ENCODE results near the gene LENG9. TPM values are rescaled to one million over a fixed set of nuclear protein-coding genes. Genes with fewer than 3 reads are reported as not detected.

LENG9 gene
- total and polyA plus RNA-seq, 4 donors, result 1.8 to 13.8 (median 8.2) TPM

- DNase-seq (peak; percentile 59 to 81 (median 75)), ATAC-seq (ENCODE audit: insufficient read depth, low FRiP score) (no peak)
- no peak overlapping the region for H3K4me3 ChIP-seq
- no peak overlapping the region for H3K27ac ChIP-seq (ENCODE audit: low read depth in 1 of 2, low read length in 1 of 2)
- TF ChIP-seq, protein P1, sequence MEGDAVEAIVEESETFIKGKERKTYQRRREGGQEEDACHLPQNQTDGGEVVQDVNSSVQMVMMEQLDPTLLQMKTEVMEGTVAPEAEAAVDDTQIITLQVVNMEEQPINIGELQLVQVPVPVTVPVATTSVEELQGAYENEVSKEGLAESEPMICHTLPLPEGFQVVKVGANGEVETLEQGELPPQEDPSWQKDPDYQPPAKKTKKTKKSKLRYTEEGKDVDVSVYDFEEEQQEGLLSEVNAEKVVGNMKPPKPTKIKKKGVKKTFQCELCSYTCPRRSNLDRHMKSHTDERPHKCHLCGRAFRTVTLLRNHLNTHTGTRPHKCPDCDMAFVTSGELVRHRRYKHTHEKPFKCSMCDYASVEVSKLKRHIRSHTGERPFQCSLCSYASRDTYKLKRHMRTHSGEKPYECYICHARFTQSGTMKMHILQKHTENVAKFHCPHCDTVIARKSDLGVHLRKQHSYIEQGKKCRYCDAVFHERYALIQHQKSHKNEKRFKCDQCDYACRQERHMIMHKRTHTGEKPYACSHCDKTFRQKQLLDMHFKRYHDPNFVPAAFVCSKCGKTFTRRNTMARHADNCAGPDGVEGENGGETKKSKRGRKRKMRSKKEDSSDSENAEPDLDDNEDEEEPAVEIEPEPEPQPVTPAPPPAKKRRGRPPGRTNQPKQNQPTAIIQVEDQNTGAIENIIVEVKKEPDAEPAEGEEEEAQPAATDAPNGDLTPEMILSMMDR (IDR thresholded peaks at IDR 0.05; ENCODE audit: control extremely low read depth, extremely low read depth), result no peak
- no peaks in the 10 kb centered on the region for H3K27me3 ChIP-seq (ENCODE audit: control insufficient read depth in 3 of 3, insufficient read depth in 3 of 3, low read length in 2 of 3)
- peaks cover 0 to 27% (median 6%) of the 10 kb centered on the region in 5 donors for H3K4me1 ChIP-seq (ENCODE audit: control insufficient read depth in 5 of 5, insufficient read depth in 5 of 5, low read length in 5 of 5)
- H3K9me3 ChIP-seq (ENCODE audit: control insufficient read depth in 4 of 4, insufficient read depth in 3 of 4, low read length in 3 of 4), result no peaks in the 10 kb centered on the region
- WGBS, 2 donors, result 5 to 10% methylated on average over 40 to 43 of the region's 43 CpGs
- H3K9ac ChIP-seq (ENCODE audit: insufficient read depth in 1 of 2, low read length in 2 of 2), result no peak overlapping the region
- no peaks in the 10 kb centered on the region for H3K36me3 ChIP-seq (ENCODE audit: control insufficient read depth in 4 of 4, insufficient read depth in 4 of 4, low read length in 4 of 4)
These were observed 33.0 kb downstream of the LENG9 start for GRCh38 chr19:54430306-54431254.

DNA sequence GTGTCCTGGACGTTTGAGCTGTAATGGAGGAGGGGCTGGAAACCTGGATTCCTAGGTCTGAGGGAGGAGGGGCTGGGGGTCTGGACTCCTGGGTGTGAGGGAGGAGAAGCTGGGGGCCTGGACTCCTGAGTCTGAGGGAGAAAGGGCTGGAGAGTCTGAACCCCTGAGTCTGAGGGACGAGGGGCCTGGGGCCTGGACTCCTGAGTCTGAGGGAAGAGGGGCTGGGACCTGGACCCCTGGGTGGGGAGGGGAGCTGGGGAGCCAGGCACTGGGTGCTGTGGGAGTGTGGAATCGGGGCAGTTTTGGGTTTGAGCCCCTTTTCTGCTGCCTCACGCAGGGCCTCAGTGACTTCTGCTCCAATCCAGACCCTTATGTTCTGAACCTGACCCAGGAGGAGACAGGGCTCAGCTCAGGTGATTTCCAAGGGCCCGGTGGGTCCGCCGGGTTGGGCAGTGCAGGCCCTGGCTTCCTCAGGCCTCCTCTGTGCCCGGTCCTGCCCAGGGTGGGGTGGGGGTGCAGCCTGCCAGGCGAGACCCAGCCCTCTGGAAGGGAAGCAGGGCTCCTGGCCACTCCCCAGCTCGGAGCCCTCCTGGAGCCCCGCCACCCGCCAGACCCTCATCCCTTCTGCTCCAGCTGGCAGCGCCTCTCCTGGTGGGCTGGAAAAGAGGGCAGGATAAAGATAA lies 33.9 kb downstream of the LENG9 start:
- Histone ChIP-seq H3K9me3 (ENCODE audit: control insufficient read depth in 4 of 4, insufficient read depth in 3 of 4, low read length in 3 of 4) (no peaks in the 10 kb centered on the region), H3K4me3 (no peak overlapping the region), H3K4me1 (ENCODE audit: control insufficient read depth in 5 of 5, insufficient read depth in 5 of 5, low read length in 5 of 5) (peaks cover 0 to 21% (median 6%) of the 10 kb centered on the region in 5 donors), H3K9ac (ENCODE audit: insufficient read depth in 1 of 2, low read length in 2 of 2) (no peak overlapping the region), H3K27me3 (ENCODE audit: control insufficient read depth in 3 of 3, insufficient read depth in 3 of 3, low read length in 2 of 3) (no peaks in the 10 kb centered on the region), H3K36me3 (ENCODE audit: control insufficient read depth in 4 of 4, insufficient read depth in 4 of 4, low read length in 4 of 4) (no peaks in the 10 kb centered on the region), H3K27ac (ENCODE audit: low read depth in 1 of 2, low read length in 1 of 2) (no peak overlapping the region)
- TF ChIP-seq, protein P1 (IDR thresholded peaks at IDR 0.05; ENCODE audit: control extremely low read depth, extremely low read depth), result no peak
- WGBS, 2 donors, result 47 to 63% methylated on average over 13 of the region's 13 CpGs
- no peak for ATAC-seq (ENCODE audit: insufficient read depth, low FRiP score)
- DNase-seq, result no peak

DNA sequence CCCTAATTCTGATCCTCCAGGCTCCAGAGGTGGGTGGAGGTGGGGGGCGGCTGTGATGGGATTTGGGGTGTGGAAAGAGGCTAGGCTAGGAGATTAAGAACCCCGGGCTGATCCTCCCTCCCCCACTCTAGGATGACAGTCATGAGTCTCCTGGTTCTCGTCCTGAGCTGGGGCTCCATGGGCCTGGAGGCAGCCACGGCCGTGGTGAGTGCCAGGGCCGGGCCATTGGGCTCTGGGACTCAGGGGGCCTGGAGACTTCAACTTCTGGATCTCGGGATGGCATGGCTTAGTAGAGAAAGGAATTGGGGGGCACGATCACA lies 34.4 kb downstream of the LENG9 start:
- TF ChIP-seq, protein P1 (IDR thresholded peaks at IDR 0.05; ENCODE audit: control extremely low read depth, extremely low read depth), result no peak
- H3K9me3 ChIP-seq (ENCODE audit: control insufficient read depth in 4 of 4, insufficient read depth in 3 of 4, low read length in 3 of 4), result no peaks in the 10 kb centered on the region
- H3K27me3 ChIP-seq (ENCODE audit: control insufficient read depth in 3 of 3, insufficient read depth in 3 of 3, low read length in 2 of 3), result no peaks in the 10 kb centered on the region
- WGBS, 2 donors, result 65 to 66% methylated on average over 8 of the region's 8 CpGs
- H3K9ac ChIP-seq (ENCODE audit: insufficient read depth in 1 of 2, low read length in 2 of 2), result no peak overlapping the region
- H3K4me3 ChIP-seq, result no peak overlapping the region
- peaks cover 0 to 21% (median 6%) of the 10 kb centered on the region in 5 donors for H3K4me1 ChIP-seq (ENCODE audit: control insufficient read depth in 5 of 5, insufficient read depth in 5 of 5, low read length in 5 of 5)
- H3K27ac ChIP-seq (ENCODE audit: low read depth in 1 of 2, low read length in 1 of 2), result no peak overlapping the region
- ATAC-seq (ENCODE audit: insufficient read depth, low FRiP score) (no peak), DNase-seq (no peak)
- H3K36me3 ChIP-seq (ENCODE audit: control insufficient read depth in 4 of 4, insufficient read depth in 4 of 4, low read length in 4 of 4), result no peaks in the 10 kb centered on the region
